Measurements from ENCODE around the gene PMEPA1.

PMEPA1 gene

DNA sequence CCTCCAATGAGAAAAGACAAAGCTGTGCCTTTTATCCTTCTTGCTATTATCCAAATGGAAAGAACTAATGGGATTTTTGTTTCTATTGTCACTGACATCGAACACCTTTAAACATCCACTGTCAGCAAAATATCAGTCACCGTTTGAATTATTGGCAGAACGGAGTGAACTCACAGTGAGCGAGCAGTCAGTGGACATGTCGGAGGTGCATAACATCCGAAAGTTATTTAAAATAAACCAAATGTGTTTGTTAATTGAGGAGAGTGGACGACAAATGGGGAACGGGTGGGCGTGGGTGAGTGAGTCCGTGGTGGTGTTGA lies 38.8 kb downstream of the PMEPA1 start:
- H3K4me3 Mint-ChIP-seq: no peak overlapping the region
- no peaks in the 10 kb centered on the region for H3K27me3 Mint-ChIP-seq
- no peaks in the 10 kb centered on the region for H3K36me3 Mint-ChIP-seq (ENCODE audit: low read depth)
- H3K27ac Mint-ChIP-seq: no peak overlapping the region
- H3K9me3 Mint-ChIP-seq: no peaks in the 10 kb centered on the region
- H3K4me1 Mint-ChIP-seq (ENCODE audit: low read depth): peaks cover 15% of the 10 kb centered on the region

DNA sequence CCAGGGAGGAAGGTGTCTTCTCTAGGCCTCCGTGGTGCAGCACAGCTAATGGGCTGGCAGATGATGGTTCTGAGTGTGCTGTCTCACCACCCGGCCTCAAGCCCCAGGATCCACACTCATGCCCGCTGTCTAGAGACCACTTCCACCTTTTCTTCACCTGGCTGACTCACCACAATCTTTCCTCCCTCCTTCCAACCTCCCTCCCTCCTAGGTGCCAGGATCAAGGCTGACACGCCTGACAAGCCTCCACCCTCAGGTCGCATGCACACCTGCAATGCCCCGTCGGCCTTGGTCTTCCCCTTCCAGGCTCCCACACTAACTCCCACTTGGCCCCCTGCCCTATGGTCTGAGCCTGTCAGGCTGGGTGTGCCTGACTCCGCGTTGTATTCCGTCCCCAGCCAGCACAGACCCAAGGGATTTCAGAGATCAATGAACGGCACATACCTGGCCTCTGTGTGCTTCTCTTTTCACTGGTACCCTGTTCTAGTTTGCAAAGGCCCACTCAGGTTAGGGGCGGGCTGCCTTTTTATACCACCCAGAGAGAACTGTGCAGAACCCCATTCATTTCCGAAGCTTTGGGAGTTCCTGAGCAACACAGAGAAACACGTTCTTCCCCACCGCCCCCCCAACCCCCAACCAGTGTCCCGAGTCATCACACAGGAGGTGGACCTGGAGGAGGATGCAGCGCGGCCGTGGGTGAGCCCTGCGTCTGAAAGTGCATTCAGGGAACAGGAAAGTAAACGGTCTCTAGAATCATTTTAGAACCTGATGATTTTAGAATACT lies 39.3 kb downstream of the PMEPA1 start:
- H3K36me3 Mint-ChIP-seq (ENCODE audit: low read depth): no peaks in the 10 kb centered on the region
- H3K27ac Mint-ChIP-seq: no peak overlapping the region
- no peaks in the 10 kb centered on the region for H3K9me3 Mint-ChIP-seq
- H3K4me1 Mint-ChIP-seq (ENCODE audit: low read depth): peaks cover 15% of the 10 kb centered on the region
- H3K27me3 Mint-ChIP-seq: no peaks in the 10 kb centered on the region
- H3K4me3 Mint-ChIP-seq: no peak overlapping the region

DNA sequence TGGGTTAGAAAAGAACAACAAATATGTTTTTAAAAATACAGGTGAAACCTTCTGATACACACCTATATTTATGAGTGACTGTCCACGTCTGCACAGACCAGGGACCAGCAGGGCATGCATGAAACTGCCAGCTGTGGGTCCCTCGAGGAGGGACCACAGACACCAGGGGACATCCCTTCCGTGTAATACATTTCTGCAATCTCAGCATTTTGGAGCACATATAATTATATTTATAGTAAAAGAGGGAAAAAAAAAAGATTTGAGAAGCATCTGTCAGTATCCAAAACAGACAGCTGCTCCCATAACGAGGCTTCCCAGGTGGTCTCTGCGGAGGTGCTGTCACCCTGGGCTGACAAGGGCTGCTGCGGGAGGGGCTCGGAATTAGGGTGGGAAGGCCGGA lies 40.2 kb downstream of the PMEPA1 start:
- no peak overlapping the region for H3K27ac Mint-ChIP-seq
- no peak overlapping the region for H3K4me3 Mint-ChIP-seq
- peaks cover 15% of the 10 kb centered on the region for H3K4me1 Mint-ChIP-seq (ENCODE audit: low read depth)
- no peaks in the 10 kb centered on the region for H3K36me3 Mint-ChIP-seq (ENCODE audit: low read depth)
- H3K9me3 Mint-ChIP-seq: no peaks in the 10 kb centered on the region
- H3K27me3 Mint-ChIP-seq: no peaks in the 10 kb centered on the region

DNA sequence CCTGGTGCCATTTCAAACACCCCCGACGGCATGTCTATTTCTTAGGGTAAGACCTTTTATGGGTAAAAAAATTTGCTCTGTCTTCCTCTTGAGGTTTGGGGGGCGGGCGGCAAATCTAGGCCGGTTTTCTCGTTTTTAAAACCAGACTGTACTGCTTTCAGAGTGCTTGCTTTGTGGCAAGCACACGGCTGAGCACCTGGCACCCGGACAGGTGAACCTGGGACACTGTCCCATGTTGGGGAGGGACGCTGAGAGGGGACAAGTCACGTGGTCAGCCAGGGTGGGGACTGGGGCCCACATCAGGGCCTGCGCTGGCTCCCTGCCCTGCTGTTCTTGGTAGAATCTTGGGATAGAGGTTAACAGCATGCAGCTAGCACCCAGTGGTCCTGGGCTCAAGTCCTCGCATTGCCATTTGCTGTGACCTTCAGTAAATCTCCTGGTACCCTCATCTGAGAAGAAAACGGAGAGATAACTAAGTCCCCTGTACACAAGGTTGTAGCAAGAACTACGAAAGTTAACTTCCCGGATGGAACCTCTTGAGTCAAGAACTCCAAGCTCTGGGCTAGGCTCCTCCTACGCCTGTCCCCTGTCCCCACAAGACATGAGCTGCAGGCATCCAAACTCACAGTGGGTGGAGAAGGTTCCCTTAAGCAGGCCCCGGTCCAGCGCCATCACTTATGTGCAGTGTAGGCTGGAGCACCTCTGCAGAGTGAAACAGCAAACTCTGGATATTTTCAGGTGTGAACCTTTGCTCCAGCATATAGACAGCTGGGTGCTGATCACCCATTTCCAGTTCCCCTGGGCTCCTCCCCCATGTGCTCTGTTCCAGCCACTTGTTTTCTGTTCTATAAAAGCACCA lies 41.7 kb downstream of the PMEPA1 start:
- Mint-ChIP-seq H3K27ac (no peak overlapping the region), H3K4me1 (ENCODE audit: low read depth) (peaks cover 15% of the 10 kb centered on the region), H3K27me3 (no peaks in the 10 kb centered on the region), H3K4me3 (no peak overlapping the region), H3K36me3 (ENCODE audit: low read depth) (no peaks in the 10 kb centered on the region), H3K9me3 (no peaks in the 10 kb centered on the region)

DNA sequence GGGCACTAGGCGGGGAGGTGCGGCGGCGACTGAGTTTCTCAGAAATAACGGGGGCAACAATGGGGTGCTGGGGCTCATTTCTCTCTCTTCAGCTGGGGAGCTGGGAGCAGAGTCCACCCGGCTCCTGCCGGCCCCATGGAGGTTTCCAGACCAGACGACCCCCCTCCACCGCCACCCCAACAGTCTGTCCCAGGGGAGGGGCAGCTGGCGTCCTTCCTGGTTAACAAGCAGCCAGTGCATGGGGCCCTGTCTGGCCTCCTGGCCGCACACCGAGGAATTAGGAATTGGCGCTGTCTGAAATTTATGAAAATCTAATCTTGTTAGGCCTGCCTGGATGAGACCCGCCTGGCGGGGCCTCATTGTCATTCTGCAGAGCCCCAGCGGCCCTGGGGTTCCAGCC lies 42.4 kb downstream of the PMEPA1 start:
- H3K27me3 Mint-ChIP-seq: no peaks in the 10 kb centered on the region

DNA sequence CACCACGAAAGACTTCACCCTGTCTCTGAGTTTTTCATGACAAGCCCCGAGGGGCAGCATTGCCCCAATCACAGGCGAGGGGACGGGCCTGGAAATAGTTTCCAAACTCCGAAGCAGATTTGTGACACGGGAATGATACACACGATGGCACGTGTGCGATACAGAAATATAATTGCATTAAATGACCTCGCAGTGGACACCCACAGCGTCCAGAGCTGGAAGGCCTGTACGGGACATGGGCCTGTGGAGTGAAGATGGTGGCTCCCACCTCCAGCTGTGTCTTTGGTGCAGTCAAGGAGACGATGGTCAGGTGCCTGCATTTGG lies 43.0 kb downstream of the PMEPA1 start:
- H3K27ac Mint-ChIP-seq: no peak overlapping the region
- no peaks in the 10 kb centered on the region for H3K27me3 Mint-ChIP-seq
- no peaks in the 10 kb centered on the region for H3K36me3 Mint-ChIP-seq (ENCODE audit: low read depth)
- H3K4me3 Mint-ChIP-seq: no peak overlapping the region
- H3K4me1 Mint-ChIP-seq (ENCODE audit: low read depth): peaks cover 9% of the 10 kb centered on the region
- no peaks in the 10 kb centered on the region for H3K9me3 Mint-ChIP-seq

More for the DNA sequence above, 42.4 kb downstream of the PMEPA1 start:
- Mint-ChIP-seq H3K9me3 (no peaks in the 10 kb centered on the region), H3K27ac (no peak overlapping the region), H3K4me3 (no peak overlapping the region), H3K4me1 (ENCODE audit: low read depth) (peaks cover 15% of the 10 kb centered on the region), H3K36me3 (ENCODE audit: low read depth) (no peaks in the 10 kb centered on the region)

DNA sequence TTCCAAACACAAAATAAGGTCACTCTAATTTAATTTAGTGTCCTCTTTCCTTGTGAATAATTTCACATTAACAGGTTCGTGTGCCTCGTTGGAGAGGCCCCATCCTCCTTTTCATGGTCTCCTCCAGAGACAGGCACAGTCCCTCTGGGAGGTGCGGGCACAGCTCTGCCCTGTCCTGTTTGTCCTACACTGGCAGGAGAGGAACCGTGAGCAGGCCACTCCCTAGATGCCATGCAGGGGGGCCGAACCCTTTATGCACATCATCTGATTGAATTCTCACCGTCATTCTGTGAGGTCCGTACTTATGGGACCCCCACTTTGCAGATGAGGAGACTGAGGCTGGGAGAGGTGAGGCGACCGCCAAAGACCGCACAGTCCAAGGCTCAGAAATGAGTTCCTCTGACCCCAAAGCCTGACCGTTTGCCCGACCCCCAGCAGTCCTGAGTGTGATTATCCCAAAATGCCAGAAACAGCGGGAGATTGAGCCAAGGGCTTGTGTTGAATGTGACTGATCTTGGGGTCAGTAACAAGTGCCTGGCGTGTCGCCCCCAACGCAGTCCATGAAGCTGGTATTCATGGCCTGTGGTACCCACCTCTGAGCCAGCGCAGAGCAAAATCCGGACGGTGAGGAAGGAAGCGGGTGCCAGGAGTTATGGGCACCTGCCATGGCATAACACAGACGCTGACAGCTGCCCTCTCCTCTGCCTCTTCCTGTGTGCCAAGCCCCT lies 43.5 kb downstream of the PMEPA1 start:
- H3K4me3 Mint-ChIP-seq: no peak overlapping the region
- H3K4me1 Mint-ChIP-seq (ENCODE audit: low read depth): peaks cover 6% of the 10 kb centered on the region
- no peaks in the 10 kb centered on the region for H3K36me3 Mint-ChIP-seq (ENCODE audit: low read depth)
- no peaks in the 10 kb centered on the region for H3K27me3 Mint-ChIP-seq
- H3K27ac Mint-ChIP-seq: no peak overlapping the region
- H3K9me3 Mint-ChIP-seq: no peaks in the 10 kb centered on the region

DNA sequence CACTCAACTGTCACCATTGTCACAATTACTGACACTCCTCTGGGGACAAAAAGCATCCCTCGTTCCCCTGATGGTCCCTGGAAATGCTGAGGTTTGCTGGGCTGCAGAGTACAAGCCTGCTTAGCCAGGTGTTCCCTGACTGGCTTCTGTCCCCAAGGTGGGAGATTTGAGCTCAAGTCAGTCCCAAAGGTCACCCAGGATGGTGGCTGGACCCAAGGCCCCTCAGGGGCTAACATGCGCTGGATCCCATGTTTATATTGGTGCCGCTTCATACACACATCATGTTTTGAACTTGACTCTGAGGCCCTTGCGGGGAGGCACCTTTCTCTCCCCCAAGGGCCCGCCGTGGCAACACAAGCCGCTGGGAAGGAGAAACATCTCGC lies 44.2 kb downstream of the PMEPA1 start:
- H3K27ac Mint-ChIP-seq: no peak overlapping the region
- H3K4me3 Mint-ChIP-seq: no peak overlapping the region

DNA sequence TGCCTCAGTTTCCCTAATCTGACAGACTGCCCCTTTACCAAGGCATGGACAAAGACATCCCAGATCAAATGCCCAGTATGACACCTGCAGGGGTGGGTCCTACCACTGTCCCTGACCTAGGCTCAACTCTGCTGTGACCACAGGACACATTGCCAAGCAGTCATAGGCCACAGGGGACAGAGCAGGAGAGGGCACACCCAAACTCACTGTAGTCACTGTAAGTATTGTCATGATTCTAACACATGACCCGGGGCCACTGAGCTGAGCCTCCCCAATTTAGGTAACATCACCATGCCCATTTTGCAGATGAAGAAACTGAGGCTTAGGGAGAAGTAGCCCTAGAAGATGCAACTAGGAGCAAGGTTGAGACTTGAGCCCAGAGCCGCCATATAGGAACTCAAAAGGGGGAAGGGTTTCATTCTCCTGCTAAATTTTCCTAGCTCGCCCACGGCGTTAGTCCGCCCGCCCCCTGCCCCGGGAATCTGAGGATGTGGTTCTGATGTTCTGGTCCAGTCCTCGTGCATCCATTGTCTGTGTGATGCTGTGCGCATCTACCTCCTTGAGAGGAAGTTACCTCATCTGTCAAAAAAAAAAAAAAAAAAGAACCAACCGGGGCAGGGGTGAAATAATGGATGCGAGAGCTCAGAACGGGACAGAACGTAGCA lies 44.8 kb downstream of the PMEPA1 start:
- Mint-ChIP-seq H3K27me3 (no peaks in the 10 kb centered on the region), H3K4me1 (ENCODE audit: low read depth) (peaks cover 6% of the 10 kb centered on the region), H3K9me3 (peaks cover 6% of the 10 kb centered on the region), H3K4me3 (no peak overlapping the region), H3K36me3 (ENCODE audit: low read depth) (no peaks in the 10 kb centered on the region), H3K27ac (no peak overlapping the region)

More for the DNA sequence above, 44.2 kb downstream of the PMEPA1 start:
- Mint-ChIP-seq H3K36me3 (ENCODE audit: low read depth) (no peaks in the 10 kb centered on the region), H3K4me1 (ENCODE audit: low read depth) (peaks cover 6% of the 10 kb centered on the region), H3K9me3 (peaks cover 3% of the 10 kb centered on the region), H3K27me3 (no peaks in the 10 kb centered on the region)

DNA sequence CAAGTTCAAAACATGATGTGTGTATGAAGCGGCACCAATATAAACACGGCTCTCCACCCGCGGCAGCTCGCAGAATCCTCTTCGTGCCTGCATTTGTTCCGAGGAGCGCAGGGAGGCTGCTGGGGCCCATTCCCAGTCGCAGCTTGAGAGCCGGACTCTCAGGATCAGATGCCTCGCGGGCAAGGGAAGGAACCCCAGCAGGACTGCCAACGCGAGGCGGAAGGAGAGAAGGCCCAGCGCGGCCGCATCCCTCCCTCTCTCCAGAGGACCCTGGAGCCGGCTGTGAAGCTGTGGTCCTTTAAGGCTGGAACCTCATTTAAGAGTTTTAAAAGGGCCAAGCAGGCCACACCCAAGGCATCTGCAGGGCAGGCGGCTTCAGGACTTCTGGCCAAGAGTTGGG lies 45.3 kb downstream of the PMEPA1 start:
- Mint-ChIP-seq H3K4me1 (ENCODE audit: low read depth) (peaks cover 6% of the 10 kb centered on the region), H3K27me3 (no peaks in the 10 kb centered on the region), H3K4me3 (no peak overlapping the region), H3K36me3 (ENCODE audit: low read depth) (no peaks in the 10 kb centered on the region), H3K9me3 (peaks cover 6% of the 10 kb centered on the region), H3K27ac (no peak overlapping the region)

DNA sequence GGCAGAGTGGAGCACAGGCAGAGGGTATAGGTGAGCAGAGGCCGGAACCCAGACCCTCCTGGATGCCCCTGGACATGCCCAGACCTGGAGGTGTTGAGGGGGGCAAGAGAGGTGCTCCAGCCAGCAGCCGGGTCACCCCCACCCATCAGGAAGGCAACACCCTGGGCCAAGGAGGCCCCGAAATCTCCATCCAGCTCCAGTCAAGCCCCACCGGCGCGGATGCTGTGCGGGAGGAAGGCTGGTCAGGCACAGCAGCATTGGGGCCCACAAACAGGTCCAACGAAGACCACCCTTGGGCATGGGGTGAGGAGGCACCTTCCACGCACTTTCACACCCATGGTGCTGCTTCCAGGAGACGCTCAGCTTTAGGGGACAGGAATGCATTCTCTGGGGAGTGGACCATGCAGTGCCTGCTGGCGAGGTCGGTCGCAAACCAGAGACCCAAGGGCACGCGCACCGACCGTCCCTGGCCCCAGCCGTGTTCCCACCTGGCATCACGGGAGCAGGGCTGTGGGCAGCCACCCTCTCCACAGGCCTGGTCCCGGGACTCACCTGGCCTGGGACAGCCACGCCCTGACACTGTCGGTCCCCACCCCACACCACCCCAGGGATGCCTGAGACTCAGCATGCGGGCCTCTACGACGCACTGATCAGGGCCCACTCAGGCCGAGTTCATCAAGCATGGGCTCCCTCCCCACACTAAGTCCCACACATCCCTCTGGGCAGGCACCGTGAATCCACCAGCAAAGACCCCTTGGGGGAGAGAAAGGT lies 45.9 kb downstream of the PMEPA1 start:
- H3K9me3 Mint-ChIP-seq: peaks cover 6% of the 10 kb centered on the region
- no peaks in the 10 kb centered on the region for H3K36me3 Mint-ChIP-seq (ENCODE audit: low read depth)
- no peak overlapping the region for H3K4me3 Mint-ChIP-seq
- no peak overlapping the region for H3K27ac Mint-ChIP-seq
- peaks cover 9% of the 10 kb centered on the region for H3K4me1 Mint-ChIP-seq (ENCODE audit: low read depth)
- H3K27me3 Mint-ChIP-seq: no peaks in the 10 kb centered on the region

DNA sequence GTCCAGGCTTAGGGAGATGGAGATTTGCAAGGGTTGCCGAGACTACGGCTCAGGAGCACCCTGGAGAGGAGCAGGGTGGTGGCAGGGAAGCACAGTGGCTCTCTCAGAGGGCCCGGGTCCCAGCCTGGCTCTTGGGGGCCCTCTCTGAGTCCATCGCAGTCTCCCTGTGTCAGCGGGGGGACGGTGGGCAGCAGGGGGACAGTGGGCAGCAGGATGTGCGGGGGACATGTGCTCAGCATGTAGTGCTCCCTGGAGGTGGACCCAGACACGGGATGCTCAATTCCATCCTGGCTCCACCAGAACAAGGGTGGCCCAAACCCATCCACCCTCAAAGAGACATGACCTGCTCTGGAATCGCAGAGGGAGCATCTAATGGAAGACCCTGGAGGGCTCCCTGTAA lies 46.6 kb downstream of the PMEPA1 start:
- Mint-ChIP-seq H3K36me3 (ENCODE audit: low read depth) (no peaks in the 10 kb centered on the region), H3K4me1 (ENCODE audit: low read depth) (peaks cover 13% of the 10 kb centered on the region), H3K27me3 (no peaks in the 10 kb centered on the region), H3K9me3 (peaks cover 6% of the 10 kb centered on the region), H3K27ac (no peak overlapping the region), H3K4me3 (no peak overlapping the region)

DNA sequence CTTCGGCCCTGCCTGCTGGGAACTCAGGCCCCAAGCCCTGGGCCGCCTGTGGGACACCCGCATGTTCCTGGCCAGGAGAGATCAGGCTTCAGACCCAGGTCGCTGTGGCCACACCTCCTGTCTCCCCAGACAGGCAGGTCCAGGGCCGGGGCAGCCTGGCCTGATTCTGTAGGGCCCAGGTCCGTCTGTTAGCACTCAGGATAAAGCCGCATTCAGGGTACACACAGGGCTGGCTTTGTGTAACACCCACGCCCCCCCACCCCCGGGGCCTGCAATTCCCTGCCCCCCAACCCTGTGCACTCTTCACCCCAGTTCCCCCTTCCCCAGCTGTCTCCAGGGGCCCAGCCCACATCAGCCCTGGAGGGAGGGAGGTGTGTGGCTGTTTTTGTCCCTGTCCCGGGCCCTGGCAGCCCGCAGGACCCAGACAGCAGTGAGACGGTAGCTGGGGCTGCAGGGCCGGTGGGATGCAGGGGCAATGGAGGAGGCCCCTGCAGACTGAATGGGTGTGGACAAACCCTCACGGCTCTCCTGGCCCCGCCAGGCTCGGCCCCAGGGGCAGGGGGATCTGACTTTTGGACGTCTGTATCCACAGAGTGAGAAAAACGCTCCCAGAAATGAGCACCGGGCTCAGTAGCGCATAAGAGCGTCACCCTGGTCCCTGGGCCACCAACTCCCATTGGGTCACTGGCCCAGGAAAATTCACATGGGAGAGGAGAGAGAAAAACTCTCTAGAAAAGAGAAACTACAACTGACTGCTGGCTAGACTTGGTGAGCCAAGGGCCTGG lies 47.2 kb downstream of the PMEPA1 start:
- Mint-ChIP-seq H3K9me3 (peaks cover 6% of the 10 kb centered on the region), H3K4me1 (ENCODE audit: low read depth) (peaks cover 15% of the 10 kb centered on the region), H3K27me3 (no peaks in the 10 kb centered on the region), H3K36me3 (ENCODE audit: low read depth) (no peaks in the 10 kb centered on the region), H3K27ac (no peak overlapping the region), H3K4me3 (no peak overlapping the region)

Measured in stimulated activated naive CD8-positive, alpha-beta T cell treated with anti-CD3 and anti-CD28 coated beads, Interleukin-15, Interleukin-2, amounts not matched to agents 100 ng/mL and 50 ng/mL, for 24 hours (primary cell).